Muscle of leg (tissue), 11 donors: ENCODE measurements around the gene KANSL1. TPM values are rescaled to one million over a fixed set of nuclear protein-coding genes. Genes with fewer than 3 reads are reported as not detected.
"Not testable (repeated sequence)": the region's sequence is repeated elsewhere in the genome, so short reads cannot be mapped to it uniquely, and the experiment has no call there.

ENCODE experiments used
- DNase-seq: peaks from one replicate; pipeline ENCODE4 v3.0.0; 2013
- H3K27ac ChIP-seq: one replicate; pipeline ENCODE4 v1.5.1; 2013; ENCODE audit warnings: mild to moderate bottlenecking, low read length, control low read depth
- H3K27me3 ChIP-seq: one replicate; pipeline ENCODE4 v1.6.1; 2013; ENCODE audit warnings: low read length; ENCODE audit not compliant: control insufficient read depth, insufficient read depth
- H3K36me3 ChIP-seq: one replicate; pipeline ENCODE4 v1.6.1; 2013; ENCODE audit warnings: low read length; ENCODE audit not compliant: control insufficient read depth, insufficient read depth
- H3K4me1 ChIP-seq: one replicate; pipeline ENCODE4 v1.6.1; 2013; ENCODE audit warnings: low read length; ENCODE audit not compliant: control insufficient read depth, insufficient read depth
- H3K4me3 ChIP-seq: one replicate; pipeline ENCODE4 v1.5.1; 2013; ENCODE audit warnings: low read length, control low read depth
- H3K9me3 ChIP-seq: replicated peaks from 2 replicates; pipeline ENCODE4 v1.6.1; 2013; ENCODE audit warnings: low read depth, low read length; ENCODE audit not compliant: control insufficient read depth
- WGBS: methylation state at CpG from one replicate; pipeline ENCODE4 v1.1.5; 2013; ENCODE audit warnings: missing lambda C conversion rate; ENCODE audit not compliant: insufficient coverage; 5-methylcytosine and 5-hydroxymethylcytosine counted together
- polyA plus RNA-seq, 8 donors: library from polyadenylated mRNA; unstranded; fragments of 120-200 nt; gene quantifications; one replicate each; pipeline versions ENCODE4 v1.2.1 to v1.2.3, GENCODE V29; 2013; ENCODE audit warnings: inconsistent platforms in 1 of 8, low replicate concordance in 1 of 8; ENCODE audit not compliant: insufficient read length in 8 of 8, insufficient read depth in 1 of 8
- total RNA-seq: library from RNA; stranded (reverse); fragments of 120-200 nt; gene quantifications from one replicate; pipeline ENCODE4 v1.2.4, GENCODE V29; 2013

The KANSL1 gene
- total and polyA plus RNA-seq, 9 donors, result 27.9 to 76.6 (median 32.2) TPM

- not testable (repeated sequence) for H3K9me3 ChIP-seq, DNase-seq, H3K4me3 ChIP-seq, H3K36me3 ChIP-seq, H3K27ac ChIP-seq, H3K27me3 ChIP-seq
- WGBS, result 86% methylated on average over 1 of the region's 1 CpG
- H3K4me1 ChIP-seq, result peaks cover 14% of the 10 kb centered on the region
Observed at GRCh38 chr17:46006082-46006481, 187.1 kb downstream of the KANSL1 start.

- 57% methylated on average over 2 of the region's 6 CpGs for WGBS
Observed at GRCh38 chr17:46003907-46004748, 189.1 kb downstream of the KANSL1 start.

GRCh38 chr17:46002973-46003316 is 190.3 kb downstream of the KANSL1 start:
- H3K36me3 ChIP-seq, result no peaks in the 10 kb centered on the region
- H3K4me1 ChIP-seq, result peaks cover 18% of the 10 kb centered on the region
- H3K9me3 ChIP-seq, result no peaks in the 10 kb centered on the region
- DNase-seq, result no peak
- H3K27ac ChIP-seq, result no peak overlapping the region
- WGBS, result no CpG with 5 or more reads among the region's 7 CpGs
- H3K27me3 ChIP-seq, result no peaks in the 10 kb centered on the region
- no peak overlapping the region for H3K4me3 ChIP-seq

More at GRCh38 chr17:46003907-46004748, 189.1 kb downstream of the KANSL1 start:
- no peaks in the 10 kb centered on the region for H3K27me3 ChIP-seq
- H3K4me3 ChIP-seq, result no peak overlapping the region
- no peaks in the 10 kb centered on the region for H3K36me3 ChIP-seq
- peak overlapping the region; percentile 13 for H3K27ac ChIP-seq
- H3K4me1 ChIP-seq, result peaks cover 18% of the 10 kb centered on the region
- H3K9me3 ChIP-seq, result no peaks in the 10 kb centered on the region
- DNase-seq, result peak; percentile 63

- Histone ChIP-seq H3K4me3 (no peak overlapping the region), H3K9me3 (no peaks in the 10 kb centered on the region), H3K27me3 (no peaks in the 10 kb centered on the region), H3K27ac (no peak overlapping the region), H3K4me1 (peaks cover 18% of the 10 kb centered on the region), H3K36me3 (no peaks in the 10 kb centered on the region)
- WGBS, result 21% methylated on average over 7 of the region's 8 CpGs
- DNase-seq, result peak; percentile 74
Observed at GRCh38 chr17:46002311-46002972, 190.8 kb downstream of the KANSL1 start.

DNA sequence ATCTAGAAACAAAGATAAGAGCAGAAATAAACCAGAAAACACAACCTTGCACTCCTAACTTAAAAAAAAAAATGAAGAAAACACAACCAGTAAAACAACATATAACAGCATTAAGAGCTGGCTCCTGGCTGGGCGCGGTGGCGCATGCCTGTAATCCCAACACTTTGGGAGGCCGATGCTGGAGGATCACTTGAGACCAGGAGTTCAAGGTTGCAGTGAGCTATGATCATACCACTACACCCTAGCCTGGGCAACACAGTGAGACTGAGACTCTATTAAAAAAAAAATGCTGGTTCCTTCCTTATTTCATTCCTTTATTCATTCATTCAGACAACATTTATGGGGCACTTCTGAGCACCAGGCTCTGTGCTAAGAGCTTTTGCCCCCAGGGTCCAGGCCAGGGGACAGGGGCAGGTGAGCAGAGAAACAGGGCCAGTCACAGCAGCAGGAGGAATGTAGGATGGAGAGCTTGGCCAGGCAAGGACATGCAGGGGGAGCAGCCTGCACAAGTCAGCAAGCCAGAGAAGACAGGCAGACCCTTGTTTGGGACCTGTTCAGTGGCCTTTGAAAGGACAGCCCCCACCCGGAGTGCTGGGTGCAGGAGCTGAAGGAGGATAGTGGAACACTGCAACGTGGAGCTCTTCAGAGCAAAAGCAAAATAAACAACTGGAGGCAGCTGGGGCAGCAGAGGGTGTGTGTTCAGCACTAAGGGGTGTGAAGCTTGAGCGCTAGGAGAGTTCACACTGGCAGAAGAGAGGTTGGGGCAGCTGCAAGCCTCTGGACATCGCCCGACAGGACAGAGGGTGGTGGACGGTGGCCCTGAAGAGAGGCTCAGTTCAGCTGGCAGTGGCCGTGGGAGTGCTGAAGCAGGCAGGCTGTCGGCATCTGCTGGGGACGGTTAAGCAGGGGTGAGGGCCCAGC is 191.6 kb downstream of the KANSL1 start:
- Histone ChIP-seq H3K27ac (no peak overlapping the region), H3K9me3 (no peaks in the 10 kb centered on the region), H3K27me3 (no peaks in the 10 kb centered on the region), H3K4me3 (no peak overlapping the region), H3K36me3 (no peaks in the 10 kb centered on the region), H3K4me1 (peaks cover 18% of the 10 kb centered on the region)
- DNase-seq, result peak; percentile 26
- 73% methylated on average over 13 of the region's 13 CpGs for WGBS

DNA sequence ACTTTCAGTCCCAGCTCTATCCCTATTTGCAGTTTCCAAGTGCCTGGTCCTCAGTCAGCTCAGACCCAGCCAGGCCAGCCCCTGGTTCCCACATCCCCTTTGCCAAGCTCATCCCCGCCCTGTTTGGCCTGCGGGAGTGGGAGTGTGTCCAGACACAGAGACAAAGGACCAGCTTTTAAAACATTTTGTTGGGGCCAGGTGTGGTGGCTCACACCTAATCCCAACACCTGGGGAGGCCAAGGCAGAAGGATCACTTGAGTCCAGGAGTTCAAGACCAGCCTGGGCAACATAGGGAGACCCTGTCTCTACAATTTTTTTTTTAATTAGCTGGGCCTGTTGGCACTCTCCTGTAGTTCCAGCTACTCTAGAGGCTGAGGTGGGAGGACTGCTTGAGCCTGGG is 192.5 kb downstream of the KANSL1 start:
- no peak overlapping the region for H3K4me3 ChIP-seq
- DNase-seq, result no peak
- no peaks in the 10 kb centered on the region for H3K36me3 ChIP-seq
- H3K4me1 ChIP-seq, result peaks cover 23% of the 10 kb centered on the region
- 88% methylated on average over 2 of the region's 2 CpGs for WGBS
- H3K9me3 ChIP-seq, result no peaks in the 10 kb centered on the region
- H3K27me3 ChIP-seq, result no peaks in the 10 kb centered on the region
- no peak overlapping the region for H3K27ac ChIP-seq

DNA sequence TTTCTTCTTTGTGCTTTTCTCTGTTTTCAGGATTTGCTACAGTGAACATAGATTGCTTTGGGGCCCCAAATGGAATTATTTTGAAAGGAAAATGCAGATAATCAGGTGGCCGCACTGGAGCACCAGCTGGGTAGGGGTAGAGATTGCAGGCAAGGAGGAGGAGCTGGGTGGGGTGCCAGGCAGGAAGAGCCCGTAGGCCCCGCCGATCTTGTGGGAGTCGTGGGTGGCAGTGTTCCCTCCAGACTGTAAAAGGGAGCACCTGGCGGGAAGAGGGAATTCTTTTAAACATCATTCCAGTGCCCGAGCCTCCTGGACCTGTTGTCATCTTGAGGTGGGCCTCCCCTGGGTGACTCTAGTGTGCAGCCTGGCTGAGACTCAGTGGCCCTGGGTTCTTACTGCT is 192.9 kb downstream of the KANSL1 start:
- Histone ChIP-seq H3K36me3 (no peaks in the 10 kb centered on the region), H3K4me3 (no peak overlapping the region), H3K9me3 (no peaks in the 10 kb centered on the region), H3K27me3 (no peaks in the 10 kb centered on the region), H3K4me1 (peaks cover 27% of the 10 kb centered on the region), H3K27ac (no peak overlapping the region)
- no peak for DNase-seq
- 52% methylated on average over 5 of the region's 7 CpGs for WGBS

DNA sequence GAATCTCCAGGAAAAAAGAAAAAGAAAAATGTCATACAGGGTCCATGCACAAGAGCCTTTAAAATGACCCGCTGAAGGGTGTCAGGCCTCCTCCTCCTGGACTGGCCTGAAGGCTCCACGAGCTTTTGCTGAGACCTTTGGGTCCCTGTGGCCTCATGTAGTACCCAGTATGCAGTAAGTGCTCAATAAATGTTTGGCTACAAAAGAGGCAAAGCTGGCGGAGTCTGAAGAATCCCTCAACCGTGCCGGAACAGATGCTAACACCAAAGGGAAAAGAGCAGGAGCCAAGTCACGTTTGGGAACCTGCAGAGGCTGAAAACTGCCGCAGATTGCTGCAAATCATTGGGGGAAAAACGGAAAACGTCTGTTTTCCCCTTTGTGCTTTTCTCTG is 193.3 kb downstream of the KANSL1 start:
- DNase-seq, result no peak
- H3K4me3 ChIP-seq, result no peak overlapping the region
- no peak overlapping the region for H3K27ac ChIP-seq
- no peaks in the 10 kb centered on the region for H3K9me3 ChIP-seq
- WGBS, result 37% methylated on average over 8 of the region's 9 CpGs
- peaks cover 31% of the 10 kb centered on the region for H3K4me1 ChIP-seq
- H3K27me3 ChIP-seq, result no peaks in the 10 kb centered on the region
- H3K36me3 ChIP-seq, result no peaks in the 10 kb centered on the region

- no peak within 1 kb of the TSS for H3K4me3 ChIP-seq
- H3K4me1 ChIP-seq, result peaks cover 30% of the 10 kb centered on the region
- no peak for DNase-seq
- WGBS, result 58% methylated on average over 4 of the region's 8 CpGs
- no peaks in the 10 kb centered on the region for H3K9me3 ChIP-seq
- no peak within 1 kb of the TSS for H3K27ac ChIP-seq
- no peaks in the 10 kb centered on the region for H3K27me3 ChIP-seq
- no peaks in the 10 kb centered on the region for H3K36me3 ChIP-seq
Observed at GRCh38 chr17:45998987-45999899, 194.0 kb downstream of the KANSL1 start, which contains the start of gene STH. Gene STH (plus strand): TSS chr17:45999250. CDS start chr17:45999280, 30 bp downstream.
